Measurements from ENCODE around the gene RAB3GAP2.
A peak's percentile ranks its signal among the peaks of the same experiment; 100 is the strongest.
"Not testable (repeated sequence)": the region's sequence is repeated elsewhere in the genome, so short reads cannot be mapped to it uniquely, and the experiment has no call there.

RAB3GAP2 gene

DNA sequence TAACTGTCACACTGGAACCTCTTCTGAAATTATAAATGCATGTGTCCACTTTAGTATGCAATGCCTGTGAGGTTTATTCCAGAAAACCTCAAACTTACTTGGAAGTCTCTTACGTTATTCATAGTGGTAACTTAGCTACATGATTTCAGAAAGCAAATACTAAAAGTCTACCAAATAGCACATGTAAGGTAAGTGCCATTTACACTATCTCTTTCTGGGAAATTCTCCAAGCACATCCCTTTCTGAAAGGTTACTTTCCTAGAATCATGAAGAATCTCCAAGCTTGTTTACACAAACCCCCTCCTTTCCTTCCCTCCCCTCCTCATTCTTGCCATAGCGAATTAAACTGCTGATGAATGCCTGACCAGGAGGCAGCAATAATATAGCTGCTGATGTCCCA lies 42.5 kb downstream of the RAB3GAP2 start:
- no peak for DNase-seq

DNA sequence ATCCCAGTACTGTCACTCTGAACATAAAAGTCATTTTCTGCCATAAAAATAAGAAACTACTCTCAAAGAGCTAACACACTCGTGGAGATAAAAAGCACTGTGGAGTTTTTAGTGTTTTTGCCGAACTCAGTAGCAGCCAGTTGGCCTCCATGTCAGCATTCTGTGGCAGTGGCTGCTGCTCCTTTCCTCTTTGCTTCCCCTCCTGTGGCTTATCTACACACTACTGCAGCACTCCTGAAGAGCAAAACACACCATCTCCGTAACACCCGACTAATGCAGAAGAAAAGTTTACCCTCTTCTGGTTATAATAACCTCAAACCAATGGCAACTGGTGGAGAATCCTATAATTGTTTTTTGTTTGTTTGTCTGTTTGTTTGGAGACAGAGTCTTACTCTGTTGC lies 44.9 kb downstream of the RAB3GAP2 start:
- no peak for DNase-seq

DNA sequence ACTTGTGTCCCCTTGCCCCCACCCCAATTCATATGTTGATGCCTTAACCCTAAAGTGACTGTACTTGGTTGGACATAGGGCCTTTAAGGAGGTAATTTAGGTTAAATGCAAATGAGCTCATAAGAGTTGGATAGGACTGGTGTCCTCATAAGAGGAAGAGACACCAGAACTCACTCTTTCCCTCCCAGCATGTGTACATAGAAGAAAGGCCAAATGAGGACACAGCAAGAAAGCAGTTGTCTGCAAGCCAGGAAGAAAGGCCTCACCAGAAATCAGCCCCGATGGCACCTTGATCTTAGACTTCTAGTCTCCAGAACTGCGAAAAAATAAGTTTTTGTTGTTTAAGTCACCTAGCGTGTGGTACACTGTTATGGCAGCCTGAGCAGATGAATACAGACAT lies 45.5 kb downstream of the RAB3GAP2 start:
- DNase-seq, result no peak

DNA sequence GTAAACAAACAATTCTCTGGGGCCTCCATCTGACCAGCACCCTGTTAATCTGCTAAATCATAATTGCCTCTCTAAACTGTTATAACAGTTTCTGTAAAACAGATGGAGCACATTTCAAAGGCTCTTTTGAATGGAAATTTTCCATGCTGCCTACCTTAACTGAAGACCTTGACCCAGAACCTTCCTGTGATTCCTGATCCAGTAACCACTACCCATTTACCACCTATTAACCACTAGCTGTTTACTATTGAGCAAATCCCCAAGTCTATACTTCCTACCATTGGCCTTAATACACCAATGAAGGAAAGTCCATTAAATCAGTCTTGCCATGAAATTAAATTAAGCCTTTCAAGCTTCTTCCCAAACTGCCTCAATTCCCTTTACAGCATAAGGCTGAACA lies 46.3 kb downstream of the RAB3GAP2 start:
- DNase-seq, result no peak

DNA sequence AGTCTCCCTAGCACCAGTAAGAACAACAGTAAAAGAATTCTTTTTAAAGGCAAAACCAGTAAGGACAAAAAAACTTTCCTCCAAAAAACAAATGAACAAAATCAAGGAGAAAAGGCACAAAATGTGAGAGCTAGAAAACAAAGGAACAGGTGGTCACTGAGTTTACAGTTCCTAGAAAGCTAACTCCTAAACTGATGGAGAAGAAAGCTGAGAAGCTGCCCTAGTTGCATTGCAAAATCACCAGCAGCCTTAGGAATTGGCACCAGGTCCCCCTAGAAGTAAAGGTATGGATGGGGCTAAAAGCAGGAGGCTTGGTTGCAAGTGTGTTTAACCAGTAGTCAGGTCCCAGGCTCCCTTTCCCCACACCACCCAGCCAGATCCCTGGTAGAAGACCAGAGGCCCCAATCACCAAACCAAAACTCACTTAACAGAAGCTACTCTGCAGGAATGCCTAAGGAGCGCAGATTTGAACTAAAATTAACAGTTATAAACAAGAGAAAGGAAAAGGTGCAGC lies 47.6 kb downstream of the RAB3GAP2 start:
- no peak for DNase-seq

DNA sequence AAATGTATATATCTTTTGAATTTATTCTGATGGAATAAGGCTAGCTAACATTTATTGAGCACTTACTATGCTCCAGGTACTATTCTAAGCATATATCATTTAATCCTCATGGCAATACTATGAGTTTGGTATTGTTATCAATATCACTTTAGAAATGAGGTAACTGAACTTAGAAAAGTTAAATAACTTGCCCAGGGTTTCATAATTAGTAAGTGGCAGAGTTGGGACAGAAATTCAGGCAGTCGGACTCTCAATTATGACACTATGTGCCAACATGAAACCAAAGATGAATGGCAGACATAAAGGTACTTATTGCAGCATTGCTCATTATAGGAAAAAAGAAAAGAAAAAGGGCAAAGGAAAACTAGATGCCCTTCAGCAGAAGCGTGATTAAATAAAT lies 48.2 kb downstream of the RAB3GAP2 start:
- no peak for DNase-seq

DNA sequence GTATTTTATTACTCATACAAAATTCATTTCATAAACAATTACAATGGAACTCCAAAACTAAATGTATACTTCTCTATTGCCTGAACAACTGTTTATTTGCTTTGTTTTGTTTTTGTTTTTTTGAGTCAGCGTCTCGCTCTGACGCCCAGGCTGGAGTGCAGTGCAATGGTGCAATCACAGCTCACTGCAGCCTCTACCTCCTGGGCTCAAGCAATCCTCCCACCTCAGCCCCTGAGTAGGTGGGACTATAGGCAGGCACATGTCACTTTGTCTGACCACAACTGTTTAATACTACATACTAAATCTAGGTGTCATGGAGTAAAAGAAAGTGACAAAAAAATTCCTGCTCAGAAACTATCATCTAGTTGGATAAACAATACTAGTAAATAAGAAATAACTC lies 49.3 kb downstream of the RAB3GAP2 start:
- DNase-seq, result no peak

DNA sequence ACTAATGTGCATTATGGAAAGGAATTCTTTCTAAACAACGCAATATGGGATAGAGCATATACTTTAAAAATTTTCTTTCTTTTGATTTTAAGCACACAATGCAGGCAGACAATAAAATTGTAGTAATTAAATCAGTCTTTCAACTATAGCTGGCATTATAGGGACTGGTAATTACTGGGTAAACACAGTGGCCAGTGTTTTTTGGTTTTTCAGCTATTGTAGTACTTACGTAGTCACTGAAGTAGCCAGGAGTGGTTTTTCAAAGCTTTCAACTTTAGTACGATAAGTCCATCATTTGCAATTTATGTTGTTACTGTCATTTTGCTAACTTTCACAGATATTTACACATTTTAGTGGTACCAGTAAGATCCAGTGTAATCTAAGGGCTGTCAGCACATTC lies 50.6 kb downstream of the RAB3GAP2 start:
- DNase-seq, result no peak

DNA sequence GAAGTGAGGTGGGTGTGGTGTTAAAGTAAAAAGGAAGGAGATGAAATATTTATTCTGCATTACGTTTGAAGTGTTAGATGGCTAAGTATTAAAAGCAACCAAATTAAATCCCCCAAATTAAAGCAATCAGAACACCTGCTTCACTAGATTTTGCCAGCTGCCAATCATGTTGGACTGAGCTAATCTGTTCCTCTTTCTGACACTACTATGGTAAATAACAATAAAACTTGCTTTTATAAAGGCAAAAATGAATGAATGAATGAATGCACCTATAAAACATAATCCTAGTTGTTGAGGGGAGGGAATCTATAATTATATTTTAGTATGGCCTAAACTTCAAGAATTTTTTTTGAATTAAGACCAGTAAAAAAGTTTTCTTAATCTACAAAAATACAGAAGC lies 51.0 kb downstream of the RAB3GAP2 start:
- no peak for DNase-seq

DNA sequence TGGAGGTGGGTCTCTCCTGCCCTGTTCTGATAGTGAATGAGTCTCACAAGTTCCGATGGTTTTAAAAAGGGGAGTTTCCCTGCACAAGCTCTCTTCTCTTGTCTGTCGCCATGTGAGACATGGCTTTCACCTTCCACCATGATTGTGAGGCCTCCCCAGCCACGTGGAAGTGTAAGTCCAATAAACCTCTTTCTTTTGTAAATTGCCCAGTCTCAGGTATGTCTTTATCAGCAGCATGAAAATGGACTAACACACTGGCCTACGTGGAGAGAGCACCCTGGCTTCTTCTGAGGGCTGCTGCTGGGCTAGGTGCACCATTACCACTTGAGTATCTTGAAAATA lies 51.6 kb downstream of the RAB3GAP2 start:
- DNase-seq, result not testable (repeated sequence)

DNA sequence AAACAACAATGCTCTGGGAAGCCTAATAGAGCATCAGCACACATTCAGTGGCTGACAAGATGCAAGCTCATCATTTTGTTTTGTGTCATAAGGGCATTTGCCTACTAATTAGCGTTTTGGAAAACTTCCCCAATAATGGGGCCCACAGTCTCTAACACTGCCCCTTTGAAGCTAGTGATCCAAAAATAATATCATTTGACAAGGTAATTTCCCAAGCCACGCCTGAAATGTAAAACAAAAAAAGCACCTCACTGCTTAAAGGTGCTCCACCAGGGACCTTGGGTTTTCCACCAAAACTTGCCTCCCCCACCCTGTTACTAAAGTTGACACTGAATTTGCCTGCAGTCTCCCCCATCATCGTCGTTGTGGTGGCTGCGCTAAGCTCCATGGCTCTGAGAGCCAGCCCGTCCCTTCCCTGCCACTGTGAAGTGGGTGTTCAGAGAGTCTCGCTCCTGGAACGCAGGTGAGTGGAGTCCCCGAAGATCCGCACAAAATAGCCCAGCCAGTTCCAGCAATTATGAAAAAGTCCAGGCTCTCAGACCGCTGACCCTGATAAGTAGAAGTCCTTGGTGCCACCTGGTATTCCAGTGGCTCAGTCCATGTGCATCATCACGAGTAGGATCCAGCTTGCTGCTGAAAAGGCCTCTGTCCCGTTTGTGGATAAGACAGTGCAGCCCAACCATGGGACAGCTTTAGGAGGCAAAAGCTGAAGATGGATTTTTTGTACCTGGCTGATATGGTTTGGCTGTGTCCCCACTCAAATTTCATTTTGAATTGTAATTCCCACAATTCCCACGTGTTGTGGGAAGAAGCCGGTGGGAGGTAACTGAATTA lies 52.2 kb downstream of the RAB3GAP2 start:
- no peak for DNase-seq

DNA sequence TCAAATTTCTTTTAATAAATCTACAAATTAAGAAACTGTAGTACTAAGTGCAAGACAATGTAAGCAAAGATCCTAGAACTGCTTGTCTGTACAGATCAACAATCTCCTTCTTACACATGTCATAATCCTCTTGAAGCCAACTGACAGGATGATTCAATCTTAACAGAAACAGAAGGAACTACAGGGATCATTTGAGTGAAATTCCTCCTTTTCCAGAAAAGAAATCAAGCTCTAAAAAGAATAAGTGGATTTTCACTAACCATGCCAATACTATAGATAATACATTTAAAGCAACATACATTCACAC lies 53.2 kb downstream of the RAB3GAP2 start:
- DNase-seq, result no peak

DNA sequence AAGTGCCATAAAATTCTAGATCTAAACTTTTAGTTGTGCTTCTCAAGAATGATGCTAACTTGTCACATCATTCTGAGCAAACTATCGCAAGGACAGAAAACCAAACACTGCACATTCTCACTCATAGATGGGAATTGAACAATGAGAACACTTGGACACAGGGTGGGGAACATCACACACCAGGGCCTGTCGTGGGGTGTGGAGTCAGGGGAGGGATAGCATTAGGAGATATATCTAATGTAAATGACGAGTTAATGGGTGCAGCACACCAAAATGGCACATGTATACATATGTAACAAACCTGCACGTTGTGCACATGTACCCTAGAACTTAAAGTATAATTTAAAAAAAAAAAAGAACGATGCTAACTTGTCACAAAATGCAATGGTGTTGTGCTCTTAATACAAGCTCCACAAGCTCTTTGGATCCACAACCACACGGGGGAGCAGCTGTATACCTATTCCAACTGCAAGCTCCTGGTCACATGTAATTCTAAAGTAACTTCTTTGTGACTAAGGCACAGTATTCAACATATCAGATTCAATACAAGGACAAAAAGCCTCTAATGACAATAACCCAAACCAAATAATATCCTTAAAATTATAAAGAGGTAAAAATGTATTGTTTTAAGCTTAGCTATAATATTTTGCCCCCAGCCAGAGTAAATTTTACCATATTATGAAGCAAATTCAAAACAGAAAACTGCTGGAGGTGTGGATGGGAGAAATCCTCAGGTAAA lies 53.7 kb downstream of the RAB3GAP2 start:
- peak; percentile 47 for DNase-seq

DNA sequence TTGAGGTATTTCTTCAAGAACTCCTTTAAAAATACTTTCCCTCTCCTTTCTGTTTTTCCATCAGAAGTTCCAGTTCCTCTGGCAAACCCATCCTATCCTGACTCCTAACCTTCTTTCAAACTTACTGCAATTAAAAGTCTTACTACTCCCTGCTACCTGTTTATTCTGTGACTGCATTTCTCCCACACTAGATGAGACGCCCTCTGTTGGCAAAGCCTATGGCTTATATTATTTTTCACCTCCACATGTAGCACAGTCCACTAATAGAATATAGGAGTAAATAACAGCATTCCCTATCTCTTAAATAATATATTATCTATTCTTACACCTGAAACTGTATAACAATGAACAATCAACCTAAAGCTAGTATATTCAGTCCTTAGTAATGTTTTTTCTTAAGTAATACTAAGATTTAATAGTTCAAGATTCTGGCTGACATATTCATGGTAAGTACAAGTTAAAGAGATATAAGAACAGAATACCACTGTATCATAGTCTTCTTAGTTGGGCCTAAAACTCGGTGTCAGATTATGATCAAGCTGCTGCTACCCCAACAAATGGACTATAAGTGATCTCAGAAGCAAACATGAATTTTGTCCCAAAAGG lies 54.8 kb downstream of the RAB3GAP2 start:
- DNase-seq, result peak; percentile 11

DNA sequence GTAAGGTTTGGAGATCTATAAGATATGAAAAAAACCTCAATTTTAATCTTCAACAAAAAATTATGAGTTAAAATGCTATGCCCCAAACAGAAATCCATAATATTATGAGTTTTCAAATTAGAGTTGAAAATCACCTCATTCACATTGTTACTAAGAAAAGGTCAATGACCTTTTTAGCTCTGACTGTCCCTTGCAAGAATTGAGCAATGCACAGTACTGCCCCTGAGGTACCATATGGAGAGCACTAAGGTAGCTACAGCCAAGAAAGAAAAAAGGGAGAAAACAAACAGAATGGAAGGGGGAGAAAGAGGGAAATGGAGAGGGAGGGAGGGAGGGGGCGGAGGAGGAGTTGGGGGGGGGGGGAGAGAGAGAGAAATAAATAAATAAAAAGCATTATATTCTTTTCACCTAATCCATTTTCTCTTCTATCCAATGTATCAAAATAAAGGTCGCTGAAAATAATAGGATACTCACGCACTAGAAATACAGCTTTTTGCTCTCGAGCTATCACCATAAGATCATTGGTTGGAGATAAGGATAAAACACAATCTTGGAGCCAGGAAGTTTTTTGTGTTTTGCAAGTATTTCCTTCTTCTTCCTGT lies 58.8 kb downstream of the RAB3GAP2 start:
- DNase-seq, result no peak

DNA sequence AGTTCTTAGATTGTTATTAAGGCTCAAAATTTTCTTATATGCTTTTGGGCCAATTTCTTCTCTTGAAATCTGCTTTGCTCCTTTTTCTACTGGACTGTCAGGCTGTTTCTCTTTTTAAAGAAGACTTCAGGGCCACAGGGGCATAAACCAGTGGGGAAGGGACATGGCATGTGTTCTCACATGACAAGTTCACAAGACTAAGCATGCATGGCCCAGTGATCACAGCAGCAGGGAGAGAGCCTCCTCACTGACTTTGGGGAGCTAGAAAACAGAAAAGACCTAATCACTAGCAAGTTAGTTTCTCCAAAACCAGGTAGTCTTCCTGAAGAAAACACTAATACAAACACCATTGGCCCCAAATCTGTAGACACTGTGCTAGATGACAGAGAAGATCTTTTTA lies 64.8 kb downstream of the RAB3GAP2 start:
- DNase-seq, result no peak

DNA sequence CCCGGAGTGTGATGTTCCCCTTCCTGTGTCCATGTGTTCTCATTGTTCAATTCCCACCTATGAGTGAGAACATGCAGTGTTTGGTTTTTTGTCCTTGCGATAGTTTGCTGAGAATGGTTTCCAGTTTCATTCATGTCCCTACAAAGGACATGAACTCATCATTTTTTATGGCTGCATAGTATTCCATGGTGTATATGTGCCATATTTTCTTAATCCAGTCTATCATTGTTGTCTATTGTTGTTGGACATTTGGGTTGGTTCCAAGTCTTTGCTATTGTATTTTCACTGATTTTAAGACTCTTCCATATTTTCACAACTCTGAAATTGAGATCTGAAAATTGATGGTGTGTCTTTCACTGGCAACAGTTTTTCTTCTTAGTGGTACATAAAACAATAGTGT lies 67.5 kb downstream of the RAB3GAP2 start:
- not testable (repeated sequence) for DNase-seq

DNA sequence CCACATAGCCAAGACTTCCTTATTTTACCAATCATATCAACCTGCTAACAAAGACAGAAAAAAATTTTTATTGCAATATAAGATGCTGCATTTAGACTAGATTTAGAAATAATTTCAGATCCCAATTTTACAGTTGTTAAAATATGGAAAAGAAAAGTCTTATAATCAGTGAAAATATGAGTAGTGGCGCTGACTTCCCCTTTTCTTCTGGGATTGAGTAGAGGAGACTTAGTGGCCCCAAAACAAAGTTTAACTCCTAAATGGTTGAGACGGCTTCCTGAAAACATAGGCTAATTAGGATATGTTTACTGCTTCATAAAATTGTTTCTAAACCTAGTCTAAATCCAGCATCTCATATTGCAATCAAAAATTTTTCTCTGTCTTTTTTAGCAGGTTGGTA lies 68.4 kb downstream of the RAB3GAP2 start:
- DNase-seq, result no peak

DNA sequence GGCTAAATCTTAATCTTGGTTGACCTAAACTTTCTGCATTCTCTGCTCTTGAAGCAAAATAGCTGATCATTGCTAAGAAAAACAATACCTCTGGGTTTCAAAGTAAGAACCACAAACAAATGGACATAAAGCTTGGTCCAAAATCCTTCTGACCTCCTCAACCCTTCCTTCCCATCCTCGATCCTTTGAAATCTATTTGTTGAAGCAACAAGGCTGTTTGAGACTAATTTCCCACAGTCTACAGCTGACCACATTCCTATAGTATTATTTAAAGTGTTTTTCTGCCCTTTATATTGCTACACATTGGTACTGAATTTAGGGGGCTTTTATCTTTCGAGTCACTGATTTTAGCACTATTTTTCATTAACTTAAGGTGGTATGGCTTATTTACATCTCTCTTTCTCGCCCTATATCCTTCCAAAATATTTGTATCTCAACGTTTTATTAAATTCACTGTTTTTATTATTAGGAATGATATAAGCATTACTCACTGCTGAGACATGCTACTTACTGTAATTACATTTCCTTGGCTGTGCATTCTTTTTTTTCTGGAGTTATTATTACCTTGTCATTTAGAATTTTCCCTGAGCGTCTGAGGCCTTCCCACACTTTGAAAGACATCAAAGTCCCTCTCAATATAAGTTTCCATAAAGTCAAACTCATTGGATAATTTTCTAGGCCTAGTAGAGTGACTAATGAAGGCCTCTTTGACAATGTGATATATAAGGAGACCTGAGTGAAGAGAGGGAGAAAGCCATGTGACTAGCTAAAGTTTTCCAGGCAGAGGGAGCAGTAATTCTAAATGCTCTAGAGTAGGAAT lies 73.9 kb downstream of the RAB3GAP2 start:
- DNase-seq, result no peak

DNA sequence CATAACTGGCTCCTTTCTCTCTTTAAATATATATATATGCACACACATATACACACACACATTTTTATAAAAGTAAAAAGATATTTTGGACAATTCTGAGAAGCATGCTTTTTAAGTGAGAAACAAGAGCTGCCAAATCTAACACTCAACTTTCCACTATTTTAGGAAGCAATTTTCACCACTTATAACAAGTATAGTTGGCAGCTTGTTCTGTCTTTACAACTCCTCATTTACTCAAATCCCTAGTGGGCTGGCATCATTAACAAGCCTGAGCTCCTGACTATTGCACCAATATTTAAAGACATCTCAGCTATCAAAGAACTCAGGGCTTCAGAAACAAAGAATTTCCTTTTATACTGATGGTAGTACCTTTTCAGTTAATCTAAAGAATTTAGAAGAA lies 76.6 kb downstream of the RAB3GAP2 start:
- DNase-seq, result peak; percentile 19

DNA sequence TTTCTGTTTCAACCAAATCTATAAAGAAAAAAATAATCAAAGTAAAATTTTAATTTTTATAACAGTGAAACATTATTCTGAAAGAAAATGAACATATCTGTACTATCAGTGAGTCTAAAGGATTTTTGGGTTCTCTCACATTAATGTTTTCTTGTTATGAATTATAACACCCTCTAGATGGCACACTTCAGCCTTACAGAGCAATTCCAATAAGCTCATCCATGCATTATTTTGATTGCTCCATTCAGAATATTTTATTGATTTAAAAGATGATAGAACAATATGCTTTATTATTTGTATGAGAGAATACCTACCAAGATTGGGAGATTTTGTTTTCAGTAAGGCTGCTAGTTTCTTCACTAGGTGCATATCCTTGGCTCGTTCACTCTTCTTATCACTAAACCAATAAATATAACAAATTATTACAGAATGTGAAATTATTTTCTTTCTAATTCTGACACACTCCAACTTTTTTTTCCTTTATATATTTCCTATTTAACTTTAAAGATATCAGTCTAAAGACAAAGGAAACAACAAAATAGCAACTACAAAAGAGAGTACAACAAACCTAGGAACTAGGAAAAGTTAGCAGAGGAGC lies 82.4 kb downstream of the RAB3GAP2 start:
- DNase-seq, result peak; percentile 62

DNA sequence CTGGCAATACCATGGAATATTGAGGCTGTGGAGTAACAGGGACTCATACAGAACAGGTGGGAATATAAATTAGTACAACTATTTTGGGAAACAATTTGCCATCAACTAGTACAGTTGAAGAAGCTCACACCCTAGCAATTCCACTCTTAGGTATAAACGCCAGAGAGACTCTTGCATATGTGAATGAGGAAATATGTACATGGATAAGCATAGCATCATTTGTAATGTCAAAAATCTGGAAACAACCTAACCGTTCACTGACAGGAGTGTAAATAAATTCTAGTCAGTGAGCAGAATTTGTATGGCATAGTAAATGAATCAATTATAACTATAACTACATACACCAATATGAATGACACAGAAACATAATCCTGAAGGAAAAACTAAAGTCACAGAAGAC lies 83.7 kb downstream of the RAB3GAP2 start:
- no peak for DNase-seq
